Measurements from ENCODE around the gene ACSBG1. TPM values are rescaled to one million over a fixed set of nuclear protein-coding genes. Genes with fewer than 3 reads are reported as not detected.
A peak's percentile ranks its signal among the peaks of the same experiment; 100 is the strongest.

ACSBG1 gene
- total RNA-seq, 1 donor from 2014 or later: 0.13 TPM

DNA sequence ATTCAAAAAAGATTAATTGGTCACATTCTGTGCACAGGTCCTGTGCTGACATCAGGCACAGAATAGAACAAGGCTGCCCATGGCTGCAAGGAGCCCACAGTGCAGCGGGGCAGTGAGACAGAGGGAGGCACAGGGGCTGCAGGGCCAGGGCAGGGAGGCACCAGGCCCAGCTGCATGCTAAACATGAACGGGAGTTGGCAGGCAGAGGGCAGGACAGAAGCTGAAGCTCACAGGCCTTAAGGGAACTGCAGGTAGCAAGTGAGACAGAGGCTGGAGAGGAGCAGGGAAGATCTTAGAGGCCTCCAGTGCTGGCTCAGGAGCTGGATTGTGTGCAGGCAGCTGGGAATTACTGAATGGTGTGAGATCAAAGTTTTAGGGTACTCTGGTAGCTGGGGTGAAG, 59.0 kb downstream of the ACSBG1 start:
- Mint-ChIP-seq H3K9me3 (ENCODE audit: unreplicated experiment) (no peaks in the 10 kb centered on the region), H3K27me3 (ENCODE audit: unreplicated experiment) (peaks cover 5% of the 10 kb centered on the region), H3K4me1 (ENCODE audit: unreplicated experiment) (no peaks in the 10 kb centered on the region), H3K36me3 (ENCODE audit: low read depth, unreplicated experiment) (peaks cover 5% of the 10 kb centered on the region), H3K27ac (ENCODE audit: unreplicated experiment) (no peak overlapping the region), H3K4me3 (ENCODE audit: unreplicated experiment) (no peak overlapping the region)
- TF ChIP-seq, protein P1, sequence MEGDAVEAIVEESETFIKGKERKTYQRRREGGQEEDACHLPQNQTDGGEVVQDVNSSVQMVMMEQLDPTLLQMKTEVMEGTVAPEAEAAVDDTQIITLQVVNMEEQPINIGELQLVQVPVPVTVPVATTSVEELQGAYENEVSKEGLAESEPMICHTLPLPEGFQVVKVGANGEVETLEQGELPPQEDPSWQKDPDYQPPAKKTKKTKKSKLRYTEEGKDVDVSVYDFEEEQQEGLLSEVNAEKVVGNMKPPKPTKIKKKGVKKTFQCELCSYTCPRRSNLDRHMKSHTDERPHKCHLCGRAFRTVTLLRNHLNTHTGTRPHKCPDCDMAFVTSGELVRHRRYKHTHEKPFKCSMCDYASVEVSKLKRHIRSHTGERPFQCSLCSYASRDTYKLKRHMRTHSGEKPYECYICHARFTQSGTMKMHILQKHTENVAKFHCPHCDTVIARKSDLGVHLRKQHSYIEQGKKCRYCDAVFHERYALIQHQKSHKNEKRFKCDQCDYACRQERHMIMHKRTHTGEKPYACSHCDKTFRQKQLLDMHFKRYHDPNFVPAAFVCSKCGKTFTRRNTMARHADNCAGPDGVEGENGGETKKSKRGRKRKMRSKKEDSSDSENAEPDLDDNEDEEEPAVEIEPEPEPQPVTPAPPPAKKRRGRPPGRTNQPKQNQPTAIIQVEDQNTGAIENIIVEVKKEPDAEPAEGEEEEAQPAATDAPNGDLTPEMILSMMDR (IDR thresholded peaks at IDR 0.05; ENCODE audit: unreplicated experiment): no peak
- DNase-seq (ENCODE audit: low spot score): no peak

DNA sequence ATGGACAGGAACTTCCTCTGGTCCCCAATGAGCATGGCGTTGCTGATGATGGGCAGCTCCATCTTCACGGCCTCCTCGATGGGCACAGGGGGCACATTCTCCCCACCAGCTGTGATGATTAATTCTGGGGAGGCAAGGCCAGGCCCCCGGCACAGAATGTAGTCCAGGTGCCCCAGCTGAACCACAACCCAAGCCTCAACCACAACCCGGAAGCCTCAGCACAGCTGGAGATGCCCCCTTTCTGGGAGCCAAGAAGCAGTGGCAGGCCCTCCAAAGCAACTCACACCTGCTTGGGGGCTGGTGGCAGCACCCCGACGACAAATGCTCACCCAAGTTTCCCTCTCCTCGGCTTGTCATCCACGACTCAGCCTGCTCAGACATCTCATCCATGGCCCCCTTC, 60.0 kb downstream of the ACSBG1 start:
- H3K27ac Mint-ChIP-seq (ENCODE audit: unreplicated experiment): no peak overlapping the region
- no peak for DNase-seq (ENCODE audit: low spot score)
- H3K4me1 Mint-ChIP-seq (ENCODE audit: unreplicated experiment): no peaks in the 10 kb centered on the region
- H3K4me3 Mint-ChIP-seq (ENCODE audit: unreplicated experiment): no peak overlapping the region
- H3K36me3 Mint-ChIP-seq (ENCODE audit: low read depth, unreplicated experiment): peaks cover 9% of the 10 kb centered on the region
- peaks cover 2% of the 10 kb centered on the region for H3K27me3 Mint-ChIP-seq (ENCODE audit: unreplicated experiment)
- TF ChIP-seq, protein P1 (IDR thresholded peaks at IDR 0.05; ENCODE audit: unreplicated experiment): no peak
- H3K9me3 Mint-ChIP-seq (ENCODE audit: unreplicated experiment): no peaks in the 10 kb centered on the region

DNA sequence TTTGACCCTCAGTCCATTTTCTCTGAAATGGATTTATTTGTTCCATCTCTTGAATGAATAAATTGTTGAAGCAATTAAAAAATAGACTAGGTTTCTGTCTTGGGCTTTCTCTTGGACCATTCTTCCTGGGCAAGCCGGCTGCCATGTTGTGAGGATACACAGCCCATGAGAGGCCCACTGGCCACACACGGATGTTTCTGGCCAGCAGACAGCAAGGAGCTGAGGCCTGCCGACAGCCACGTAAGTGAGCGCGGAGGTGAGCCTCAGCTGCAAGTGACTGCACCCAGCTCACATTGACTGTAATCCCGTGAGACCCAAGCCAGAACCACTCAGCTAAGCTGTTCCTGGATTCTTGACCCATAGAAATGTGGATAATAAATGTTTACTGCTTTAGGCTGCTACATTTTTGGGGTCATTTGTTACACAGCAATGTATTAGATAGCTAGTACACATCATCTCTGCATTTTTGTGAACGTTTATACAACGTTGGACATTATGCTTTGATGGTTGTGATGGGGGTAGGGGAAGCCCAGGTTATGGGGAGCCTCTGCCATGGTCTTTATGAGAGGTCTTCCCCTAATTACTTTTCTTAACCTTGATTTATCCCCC, 62.4 kb downstream of the ACSBG1 start:
- H3K4me1 Mint-ChIP-seq (ENCODE audit: unreplicated experiment): no peaks in the 10 kb centered on the region
- H3K27me3 Mint-ChIP-seq (ENCODE audit: unreplicated experiment): peaks cover 2% of the 10 kb centered on the region
- H3K9me3 Mint-ChIP-seq (ENCODE audit: unreplicated experiment): no peaks in the 10 kb centered on the region
- H3K4me3 Mint-ChIP-seq (ENCODE audit: unreplicated experiment): peak overlapping the region; percentile 1
- peaks cover 13% of the 10 kb centered on the region for H3K36me3 Mint-ChIP-seq (ENCODE audit: low read depth, unreplicated experiment)
- TF ChIP-seq, protein P1 (IDR thresholded peaks at IDR 0.05; ENCODE audit: unreplicated experiment): no peak
- no peak for DNase-seq (ENCODE audit: low spot score)
- no peak overlapping the region for H3K27ac Mint-ChIP-seq (ENCODE audit: unreplicated experiment)

DNA sequence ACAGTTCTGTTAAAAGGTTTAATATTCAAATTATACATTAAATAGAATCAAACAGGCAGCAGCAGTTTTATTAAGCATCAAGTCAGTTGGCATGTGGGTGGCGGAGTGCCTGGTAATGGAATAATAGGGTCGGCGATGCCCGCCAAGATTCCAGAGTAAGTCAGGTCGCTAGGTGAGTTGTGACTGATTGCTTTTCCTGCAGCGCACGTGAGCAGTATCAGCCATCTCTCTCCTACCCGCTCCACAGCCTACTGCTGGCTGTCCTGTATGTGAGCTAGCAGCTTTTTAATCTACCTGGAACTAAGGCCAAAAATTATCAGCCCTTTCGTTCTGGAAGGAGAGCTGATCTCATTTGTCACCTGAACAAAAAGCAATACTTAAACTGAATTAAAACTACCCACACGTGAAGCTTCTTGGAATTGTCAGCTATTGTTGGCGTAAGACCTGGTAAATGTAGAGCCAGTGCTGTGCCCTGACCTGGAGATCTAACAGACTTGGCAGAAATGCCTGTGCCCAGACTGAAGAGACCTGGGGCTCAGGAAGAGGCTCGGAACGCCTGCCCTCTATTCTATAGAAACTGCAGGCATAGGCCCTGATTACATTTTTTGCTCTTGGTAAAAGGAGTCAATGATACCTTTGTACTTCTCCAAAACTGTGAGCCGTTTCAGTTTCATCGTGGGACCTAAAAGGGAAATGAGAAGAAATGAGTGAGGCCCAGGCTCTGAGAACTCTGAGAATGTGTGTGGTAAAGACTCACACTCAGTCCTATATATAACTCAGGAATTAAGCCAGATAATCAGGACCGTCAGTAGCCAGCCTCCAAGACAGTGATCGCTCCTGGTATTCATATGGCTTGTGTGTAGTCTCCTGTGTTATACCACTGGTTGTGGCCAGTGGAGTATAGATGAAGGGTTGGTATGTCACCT, 63.3 kb downstream of the ACSBG1 start:
- DNase-seq (ENCODE audit: low spot score): no peak
- TF ChIP-seq, protein P1 (IDR thresholded peaks at IDR 0.05; ENCODE audit: unreplicated experiment): no peak
- H3K27ac Mint-ChIP-seq (ENCODE audit: unreplicated experiment): no peak overlapping the region
- no peaks in the 10 kb centered on the region for H3K4me1 Mint-ChIP-seq (ENCODE audit: unreplicated experiment)
- peak overlapping the region; percentile 59 for H3K4me3 Mint-ChIP-seq (ENCODE audit: unreplicated experiment)
- peaks cover 2% of the 10 kb centered on the region for H3K27me3 Mint-ChIP-seq (ENCODE audit: unreplicated experiment)
- H3K36me3 Mint-ChIP-seq (ENCODE audit: low read depth, unreplicated experiment): peaks cover 15% of the 10 kb centered on the region
- no peaks in the 10 kb centered on the region for H3K9me3 Mint-ChIP-seq (ENCODE audit: unreplicated experiment)

DNA sequence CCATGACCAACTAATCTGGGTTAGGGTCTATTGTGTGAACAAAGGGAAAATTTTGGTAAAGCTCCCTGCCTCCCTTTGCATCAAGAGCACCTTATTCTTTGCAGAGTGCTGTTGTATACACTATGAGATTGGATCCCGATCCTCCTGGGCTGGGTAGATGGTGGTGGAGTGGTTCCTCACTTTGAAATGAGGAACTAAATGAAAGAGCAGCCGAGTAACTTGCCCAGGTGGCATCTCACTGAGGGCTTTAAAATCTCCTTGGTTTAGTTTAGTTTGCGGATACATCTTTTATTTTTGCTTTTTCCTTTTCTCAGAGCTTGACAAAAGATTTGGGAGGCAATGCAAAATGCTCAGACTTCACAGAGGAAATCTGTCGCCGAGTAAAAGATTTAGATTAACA, 65.8 kb downstream of the ACSBG1 start:
- Mint-ChIP-seq H3K27me3 (ENCODE audit: unreplicated experiment) (no peaks in the 10 kb centered on the region), H3K27ac (ENCODE audit: unreplicated experiment) (no peak overlapping the region), H3K4me1 (ENCODE audit: unreplicated experiment) (no peaks in the 10 kb centered on the region), H3K9me3 (ENCODE audit: unreplicated experiment) (no peaks in the 10 kb centered on the region), H3K36me3 (ENCODE audit: low read depth, unreplicated experiment) (peaks cover 17% of the 10 kb centered on the region), H3K4me3 (ENCODE audit: unreplicated experiment) (no peak overlapping the region)
- no peak for DNase-seq (ENCODE audit: low spot score)
- TF ChIP-seq, protein P1 (IDR thresholded peaks at IDR 0.05; ENCODE audit: unreplicated experiment): no peak

All from endothelial cell (in vitro differentiated cells).